GM23338 (cell line): ENCODE measurements around the gene IL12RB1.

ENCODE experiments used
- EZH2 ChIP-seq: fragments of 200-600 bp; sonication (generic); IDR thresholded peaks from one replicate; pipeline ENCODE4 v1.8.0; 2017; ENCODE audit warnings: antibody characterized with exemption, mild to moderate bottlenecking, low read depth; ENCODE audit not compliant: unreplicated experiment
- TF ChIP-seq, protein P1 (sequence below): IDR thresholded peaks from one replicate; pipeline ENCODE4 v1.6.1; 2018; ENCODE audit warnings: antibody characterized with exemption; ENCODE audit not compliant: unreplicated experiment
- TF ChIP-seq, protein P2 (sequence below), 2 experiments: fragments of 200-600 bp in 1 of 2; sonication (generic) in 1 of 2; conservative IDR thresholded peaks; 2 replicates each; pipeline versions ENCODE4 v1.5.1 to v1.6.1; 2016 to 2017; ENCODE audit warnings: antibody characterized with exemption in 2 of 2, low read depth in 2 of 2, mild to moderate bottlenecking in 2 of 2, moderate library complexity in 1 of 2

DNA sequence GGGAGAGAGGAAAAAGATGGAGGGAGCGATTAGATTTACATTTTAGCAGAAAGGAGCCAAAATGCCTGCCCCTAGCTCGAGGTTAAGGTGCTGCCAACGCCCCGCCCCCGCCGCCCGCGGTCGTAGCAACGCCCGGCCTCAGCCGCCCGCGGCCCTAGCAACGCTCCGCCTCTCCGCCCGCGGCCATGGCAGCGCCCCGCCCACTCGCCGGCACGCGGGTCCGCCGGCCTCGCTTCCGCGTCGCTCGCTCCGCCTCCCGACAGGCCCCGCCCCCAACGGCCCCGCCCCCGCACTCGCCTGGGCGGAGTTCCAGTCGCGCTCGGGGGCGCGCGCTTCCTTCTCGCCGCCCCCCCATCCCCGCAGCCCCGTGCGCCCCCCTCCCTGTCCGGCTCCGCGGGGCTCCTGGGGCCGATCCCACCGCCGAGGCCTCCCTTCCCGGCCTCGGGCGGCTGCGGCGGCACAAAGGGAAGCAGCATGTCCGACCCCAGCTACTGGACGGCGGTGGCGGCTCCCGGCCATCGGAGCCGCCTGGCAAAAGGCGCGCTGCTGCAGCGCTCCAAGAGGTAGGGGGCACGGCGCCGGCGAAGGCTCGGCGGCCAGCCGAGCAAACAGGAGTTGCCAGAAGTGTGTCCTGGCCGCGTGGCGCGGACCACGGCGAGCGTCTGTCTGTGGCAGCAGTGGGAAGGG lies 31.1 kb upstream of the IL12RB1 start:
- no peak for TF ChIP-seq EZH2
- TF ChIP-seq, protein P1, sequence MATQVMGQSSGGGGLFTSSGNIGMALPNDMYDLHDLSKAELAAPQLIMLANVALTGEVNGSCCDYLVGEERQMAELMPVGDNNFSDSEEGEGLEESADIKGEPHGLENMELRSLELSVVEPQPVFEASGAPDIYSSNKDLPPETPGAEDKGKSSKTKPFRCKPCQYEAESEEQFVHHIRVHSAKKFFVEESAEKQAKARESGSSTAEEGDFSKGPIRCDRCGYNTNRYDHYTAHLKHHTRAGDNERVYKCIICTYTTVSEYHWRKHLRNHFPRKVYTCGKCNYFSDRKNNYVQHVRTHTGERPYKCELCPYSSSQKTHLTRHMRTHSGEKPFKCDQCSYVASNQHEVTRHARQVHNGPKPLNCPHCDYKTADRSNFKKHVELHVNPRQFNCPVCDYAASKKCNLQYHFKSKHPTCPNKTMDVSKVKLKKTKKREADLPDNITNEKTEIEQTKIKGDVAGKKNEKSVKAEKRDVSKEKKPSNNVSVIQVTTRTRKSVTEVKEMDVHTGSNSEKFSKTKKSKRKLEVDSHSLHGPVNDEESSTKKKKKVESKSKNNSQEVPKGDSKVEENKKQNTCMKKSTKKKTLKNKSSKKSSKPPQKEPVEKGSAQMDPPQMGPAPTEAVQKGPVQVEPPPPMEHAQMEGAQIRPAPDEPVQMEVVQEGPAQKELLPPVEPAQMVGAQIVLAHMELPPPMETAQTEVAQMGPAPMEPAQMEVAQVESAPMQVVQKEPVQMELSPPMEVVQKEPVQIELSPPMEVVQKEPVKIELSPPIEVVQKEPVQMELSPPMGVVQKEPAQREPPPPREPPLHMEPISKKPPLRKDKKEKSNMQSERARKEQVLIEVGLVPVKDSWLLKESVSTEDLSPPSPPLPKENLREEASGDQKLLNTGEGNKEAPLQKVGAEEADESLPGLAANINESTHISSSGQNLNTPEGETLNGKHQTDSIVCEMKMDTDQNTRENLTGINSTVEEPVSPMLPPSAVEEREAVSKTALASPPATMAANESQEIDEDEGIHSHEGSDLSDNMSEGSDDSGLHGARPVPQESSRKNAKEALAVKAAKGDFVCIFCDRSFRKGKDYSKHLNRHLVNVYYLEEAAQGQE: no peak
- TF ChIP-seq, protein P2, sequence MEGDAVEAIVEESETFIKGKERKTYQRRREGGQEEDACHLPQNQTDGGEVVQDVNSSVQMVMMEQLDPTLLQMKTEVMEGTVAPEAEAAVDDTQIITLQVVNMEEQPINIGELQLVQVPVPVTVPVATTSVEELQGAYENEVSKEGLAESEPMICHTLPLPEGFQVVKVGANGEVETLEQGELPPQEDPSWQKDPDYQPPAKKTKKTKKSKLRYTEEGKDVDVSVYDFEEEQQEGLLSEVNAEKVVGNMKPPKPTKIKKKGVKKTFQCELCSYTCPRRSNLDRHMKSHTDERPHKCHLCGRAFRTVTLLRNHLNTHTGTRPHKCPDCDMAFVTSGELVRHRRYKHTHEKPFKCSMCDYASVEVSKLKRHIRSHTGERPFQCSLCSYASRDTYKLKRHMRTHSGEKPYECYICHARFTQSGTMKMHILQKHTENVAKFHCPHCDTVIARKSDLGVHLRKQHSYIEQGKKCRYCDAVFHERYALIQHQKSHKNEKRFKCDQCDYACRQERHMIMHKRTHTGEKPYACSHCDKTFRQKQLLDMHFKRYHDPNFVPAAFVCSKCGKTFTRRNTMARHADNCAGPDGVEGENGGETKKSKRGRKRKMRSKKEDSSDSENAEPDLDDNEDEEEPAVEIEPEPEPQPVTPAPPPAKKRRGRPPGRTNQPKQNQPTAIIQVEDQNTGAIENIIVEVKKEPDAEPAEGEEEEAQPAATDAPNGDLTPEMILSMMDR (conservative IDR thresholded peaks at IDR 0.05; ENCODE audit: low read depth in 2 of 2): no peak
